CD4-positive, alpha-beta T cell treated with Interleukin-6 for 4 hours (primary cell): Measurements from ENCODE around the gene GRB7.

Experiments used
- DNase-seq: peaks from one replicate; pipeline ENCODE4 v3.0.0-alpha.2; 2020; ENCODE audit warnings: mixed read lengths

Gene GRB7

GRCh38 chr17:39775031-39775430, 37.3 kb downstream of the GRB7 start:
- DNase-seq: no peak

GRCh38 chr17:39776252-39776651, 38.5 kb downstream of the GRB7 start:
- DNase-seq: peak; percentile 46

DNA sequence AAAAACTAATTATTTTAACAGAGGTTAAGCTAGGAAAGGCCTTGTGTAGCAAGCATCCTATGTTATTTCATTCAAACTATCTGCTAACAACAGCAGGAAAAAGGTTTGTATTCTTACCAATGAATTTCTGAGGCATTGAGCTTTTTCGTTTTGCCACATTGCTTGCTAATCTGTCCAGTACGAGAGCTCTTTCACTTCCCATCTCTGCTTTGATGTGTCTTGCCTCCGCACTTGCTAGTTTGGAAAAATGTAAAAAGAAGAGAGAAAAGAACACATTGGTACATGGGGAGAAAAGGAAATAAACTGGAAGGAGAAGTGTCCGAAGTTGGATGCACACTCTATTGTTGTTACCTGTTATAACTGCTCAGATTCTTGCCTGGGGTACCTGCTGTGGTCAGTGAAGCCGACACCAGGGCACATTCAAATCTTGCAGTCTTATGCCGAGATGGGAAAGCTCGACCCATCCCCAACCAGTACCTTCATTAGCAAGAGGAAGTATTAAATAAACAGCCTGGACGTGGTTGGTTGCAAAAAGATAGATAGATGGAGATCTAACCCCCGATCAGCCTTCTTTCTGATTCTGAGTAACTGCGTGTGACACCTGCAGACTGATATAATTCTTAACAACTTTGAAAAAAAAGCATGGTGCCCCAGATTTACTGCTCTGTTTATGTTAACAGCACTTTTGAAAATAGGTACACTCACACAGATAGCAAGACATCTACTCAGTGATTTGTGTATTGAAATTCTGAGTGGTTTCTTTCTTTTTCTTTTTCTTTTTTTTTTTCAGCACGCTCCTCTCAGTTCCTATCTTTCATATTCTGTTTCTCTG, 40.0 kb downstream of the GRB7 start:
- peak; percentile 40 for DNase-seq

- no peak for DNase-seq
Measured at GRCh38 chr17:39781031-39781860, 43.5 kb downstream of the GRB7 start.

GRCh38 chr17:39781861-39782213, 44.1 kb downstream of the GRB7 start:
- DNase-seq: no peak

DNA sequence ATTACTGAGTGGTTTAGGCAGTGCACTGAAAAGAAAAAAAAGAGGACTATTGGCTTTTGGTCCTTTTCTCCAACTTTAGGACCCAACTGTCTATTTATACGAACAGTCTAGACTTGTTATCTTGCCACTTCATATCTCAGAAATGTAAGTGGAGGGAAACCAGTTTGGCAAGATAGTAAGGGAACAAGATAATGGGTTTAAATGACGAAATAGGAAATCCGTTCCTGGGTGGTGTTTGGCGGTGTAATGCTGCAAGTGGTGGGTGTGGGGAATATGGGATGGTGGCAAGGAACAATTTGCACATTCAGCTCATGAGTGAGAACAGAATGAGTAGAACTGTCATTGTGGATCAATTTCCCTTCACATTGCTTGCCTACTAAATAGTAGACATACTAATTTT, 44.7 kb downstream of the GRB7 start:
- no peak for DNase-seq

GRCh38 chr17:39782980-39783379, 45.2 kb downstream of the GRB7 start:
- DNase-seq: no peak

GRCh38 chr17:39787041-39787440, 49.3 kb downstream of the GRB7 start:
- DNase-seq: no peak

- DNase-seq: no peak
Measured at GRCh38 chr17:39787743-39788484, 50.2 kb downstream of the GRB7 start.

DNA sequence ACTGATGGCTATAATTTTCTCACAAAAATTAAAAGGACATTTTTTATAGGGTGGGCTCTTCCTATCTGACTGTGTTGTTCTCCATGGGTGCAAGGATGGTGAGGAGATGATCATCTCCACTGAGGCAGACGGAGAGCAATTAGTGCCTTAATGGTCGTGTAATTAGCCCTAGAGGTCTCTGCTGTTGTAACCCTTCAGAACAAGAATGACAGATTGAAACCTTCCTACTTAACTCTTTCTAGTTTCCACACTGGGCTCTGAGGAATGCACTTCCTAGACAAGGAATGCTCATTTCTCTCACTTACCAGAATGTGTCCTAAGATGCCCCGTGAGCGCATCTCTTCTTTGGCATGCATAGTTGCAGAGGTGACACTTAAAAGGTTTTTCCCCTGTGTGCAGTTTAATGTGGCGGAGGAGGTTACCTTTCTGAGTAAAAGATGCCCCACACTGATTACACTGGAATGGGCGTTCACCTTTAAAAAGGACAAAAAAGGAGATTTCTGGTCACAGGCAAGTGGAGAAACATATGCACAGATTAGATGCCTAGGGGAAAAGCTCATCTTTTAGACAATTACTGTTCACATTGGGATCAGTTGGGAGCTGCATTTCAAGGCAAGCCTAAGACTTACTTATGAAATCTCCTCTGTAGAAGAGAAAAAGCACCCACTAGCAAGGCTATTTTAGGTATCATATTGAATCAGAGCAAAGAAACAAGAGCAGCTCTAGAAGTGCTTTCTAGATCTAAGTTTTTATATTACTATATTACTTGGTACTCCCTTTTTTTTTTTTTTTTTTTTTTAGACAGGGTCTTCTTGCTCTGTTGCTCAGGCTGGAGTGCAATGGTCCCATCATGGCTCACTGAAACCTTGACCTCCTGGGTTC, 53.6 kb downstream of the GRB7 start:
- DNase-seq: peak; percentile 61

DNA sequence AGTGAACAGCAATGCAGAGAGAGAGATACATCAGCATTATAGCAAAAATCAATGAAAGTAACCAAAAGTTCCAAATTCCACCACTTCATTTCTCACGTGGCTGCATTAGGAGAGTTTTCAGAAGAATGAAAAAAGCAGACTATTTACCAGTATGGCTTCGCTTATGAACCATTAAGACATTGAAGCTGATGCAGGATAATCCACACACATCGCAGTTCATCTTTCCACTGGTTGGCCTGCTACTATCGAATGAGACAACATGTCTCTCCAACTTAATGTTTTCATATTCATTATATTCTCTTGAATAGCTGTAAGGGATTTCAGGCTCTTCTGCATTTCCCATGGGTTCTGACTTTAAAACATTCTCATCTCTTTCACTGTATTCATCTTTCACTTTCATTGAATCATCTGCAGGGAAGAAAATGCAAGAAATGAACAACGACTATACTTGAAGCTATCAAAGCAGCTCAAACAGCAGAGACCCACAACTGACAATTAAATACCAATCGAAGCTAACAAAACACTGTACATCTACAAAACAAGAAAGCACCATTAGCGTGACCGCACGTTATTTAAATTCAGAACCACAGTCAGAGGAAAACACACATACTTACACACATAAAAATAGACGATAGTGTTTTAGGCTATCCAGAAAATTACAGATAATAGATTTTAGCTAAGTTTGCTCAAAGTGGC, 54.9 kb downstream of the GRB7 start:
- DNase-seq: peak; percentile 35

GRCh38 chr17:39793301-39793872, 55.6 kb downstream of the GRB7 start:
- DNase-seq: no peak

- DNase-seq: peak; percentile 70
Measured at GRCh38 chr17:39794249-39794970, 56.7 kb downstream of the GRB7 start.
